GM19452 (cell line): ENCODE data around the gene PSMB9.
"Not testable (repeated sequence)": the region's sequence is repeated elsewhere in the genome, so short reads cannot be mapped to it uniquely, and the experiment has no call there.

ENCODE experiments used
- ATAC-seq: cut with Tn5 transposase; IDR thresholded peaks from one replicate; pipeline ENCODE4 v1.9.1; 2021; ENCODE audit not compliant: unreplicated experiment

PSMB9 gene

GRCh38 chr6:32858194-32858593 lies 4.2 kb downstream of the PSMB9 start:
- no peak for ATAC-seq

DNA sequence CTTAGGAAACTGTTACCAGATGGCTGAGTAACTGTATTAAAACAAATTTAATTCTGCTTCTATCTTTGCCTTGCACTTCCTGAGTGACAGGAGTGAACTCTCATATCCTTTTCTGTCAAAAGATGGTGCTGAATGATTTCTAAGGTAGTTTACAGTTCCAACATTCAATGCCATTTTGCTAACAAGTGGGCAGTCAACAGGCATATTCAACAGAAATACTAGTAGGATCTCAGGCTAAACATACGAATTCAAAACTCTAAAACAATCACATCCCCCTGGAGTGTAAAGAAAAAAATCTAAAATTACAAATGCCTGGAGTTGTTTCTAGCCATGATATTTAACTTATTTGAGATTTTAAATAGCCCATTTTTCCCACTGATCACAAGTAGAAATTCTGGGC lies 6.7 kb downstream of the PSMB9 start:
- ATAC-seq: no peak

- ATAC-seq: no peak
Measured at GRCh38 chr6:32862725-32863124, 8.7 kb downstream of the PSMB9 start.

DNA sequence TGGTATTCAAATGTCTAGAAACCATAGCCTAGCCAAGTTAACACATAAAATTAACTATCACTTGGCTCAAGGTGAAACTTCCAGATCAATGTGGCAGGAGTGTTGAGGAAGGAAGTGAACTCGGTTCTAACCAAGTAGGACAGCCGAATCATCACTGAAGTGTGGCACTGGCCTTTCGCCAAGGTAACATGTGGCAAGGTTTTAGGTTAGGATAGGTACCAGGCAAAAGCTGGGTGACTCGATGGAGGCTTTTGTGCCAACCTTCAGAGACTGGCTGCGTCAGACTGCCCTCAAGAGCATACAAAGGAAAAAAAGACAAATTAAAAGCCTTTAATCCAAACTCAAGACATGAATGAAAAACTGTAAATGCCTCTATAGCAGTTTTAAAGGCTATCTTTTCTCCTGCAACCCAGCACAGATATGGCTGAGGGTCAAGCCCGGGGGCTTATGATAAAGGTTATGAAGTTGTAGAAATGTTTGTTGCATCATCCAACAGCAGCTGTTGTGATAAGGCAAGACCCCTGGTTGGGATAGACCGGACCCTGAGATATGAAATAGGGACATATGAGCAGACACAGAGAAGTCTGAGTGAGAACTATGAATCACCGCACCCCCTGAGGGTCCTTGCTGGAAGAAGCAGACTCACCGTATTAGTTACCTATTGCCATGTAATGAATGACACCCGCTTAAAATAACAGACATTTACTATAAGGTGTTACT lies 11.9 kb downstream of the PSMB9 start:
- no peak for ATAC-seq

DNA sequence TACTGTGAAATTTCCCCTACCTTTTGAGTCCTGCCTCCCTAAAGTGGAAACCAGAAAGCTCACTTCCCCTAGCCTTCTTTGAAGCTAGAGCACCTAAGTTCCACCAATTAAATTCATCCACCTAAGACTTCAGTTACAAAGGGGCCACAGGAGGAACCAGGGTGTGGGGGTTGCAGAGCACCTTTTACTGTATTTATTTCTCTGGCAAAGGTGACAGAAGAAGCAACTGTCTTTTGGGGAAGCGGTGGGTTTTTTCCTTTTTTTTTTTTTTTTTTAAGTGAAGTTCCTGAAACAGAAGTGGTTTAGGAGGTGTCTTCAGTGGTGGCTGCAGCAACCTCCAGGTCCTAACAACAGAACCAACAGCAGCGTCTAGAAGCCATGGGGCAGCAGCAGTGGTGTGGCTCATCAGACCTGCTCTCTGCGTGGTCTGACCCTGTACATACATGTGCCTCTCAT lies 13.1 kb downstream of the PSMB9 start:
- ATAC-seq: no peak

DNA sequence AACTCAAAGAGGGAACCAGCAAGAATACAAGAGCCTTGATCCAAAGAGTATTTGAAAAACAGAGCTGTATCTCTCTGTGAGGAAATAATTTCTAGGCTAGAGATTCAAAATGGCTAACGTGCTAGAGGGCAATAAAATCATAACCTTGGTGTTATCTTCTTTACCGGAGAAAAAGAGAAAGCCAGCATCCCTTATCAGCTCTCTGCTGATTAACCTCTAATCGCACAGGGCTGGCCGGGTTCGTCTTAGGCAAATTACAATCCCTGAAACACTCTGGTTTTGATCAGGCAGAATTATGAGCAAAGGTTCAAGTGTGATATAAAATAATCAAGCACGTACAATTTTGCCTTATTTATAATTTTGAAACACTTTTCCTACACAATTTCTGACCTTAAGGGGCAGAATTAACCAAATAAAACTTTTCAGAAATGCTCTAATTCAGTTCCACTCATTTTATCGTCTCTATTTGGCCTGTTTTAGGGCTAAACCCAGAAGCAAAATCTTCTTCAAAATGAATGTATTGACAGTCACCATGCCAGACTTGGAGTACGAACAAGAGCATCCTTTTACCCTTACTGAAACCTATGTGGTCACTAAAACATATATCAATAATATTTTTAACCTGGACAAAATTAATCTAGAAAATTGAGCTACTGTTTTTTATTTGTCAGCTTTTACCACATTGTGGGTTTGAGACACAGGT lies 13.7 kb downstream of the PSMB9 start:
- ATAC-seq: no peak

GRCh38 chr6:32868257-32868788 lies 14.3 kb downstream of the PSMB9 start:
- no peak for ATAC-seq

DNA sequence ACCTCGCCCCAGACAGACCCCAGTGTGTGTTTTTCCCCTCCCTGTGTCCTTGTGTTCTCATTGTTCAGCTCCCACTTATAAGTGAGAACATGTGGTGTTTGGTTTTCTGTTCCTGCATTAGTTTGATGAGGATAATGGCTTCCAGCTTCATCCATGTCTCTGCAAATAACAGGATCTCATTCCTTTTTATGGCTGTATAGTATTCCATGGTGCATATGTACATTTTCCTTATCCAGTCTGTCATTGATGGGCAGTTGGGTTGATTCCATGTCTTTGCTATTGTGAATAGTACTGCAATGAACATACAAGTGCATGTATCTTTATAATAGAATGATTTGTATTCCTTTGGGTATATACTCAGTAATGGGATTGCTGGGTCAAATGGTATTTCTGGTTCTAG lies 20.0 kb downstream of the PSMB9 start:
- not testable (repeated sequence) for ATAC-seq

- no peak for ATAC-seq
Measured at GRCh38 chr6:32876603-32877002, 22.6 kb downstream of the PSMB9 start.

DNA sequence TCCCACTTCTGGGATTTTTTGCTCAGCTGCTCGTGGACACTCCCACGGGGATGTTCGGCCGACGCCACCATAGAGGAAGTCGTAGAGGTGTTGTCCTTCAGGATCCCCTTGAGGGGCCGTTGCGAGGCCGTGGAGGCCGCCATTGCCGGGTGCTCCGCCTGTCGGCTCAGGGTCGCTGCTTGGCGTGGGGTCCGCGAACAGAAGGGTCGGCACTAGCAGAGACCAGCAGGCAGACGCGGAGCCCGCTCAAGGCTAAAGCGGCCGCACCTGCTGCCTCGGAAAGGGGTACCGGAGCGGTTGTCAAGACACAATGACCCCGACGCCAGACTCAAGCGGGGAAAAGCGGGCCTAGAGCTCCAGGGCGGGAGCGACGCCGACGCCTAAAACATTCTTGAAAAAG lies 25.7 kb downstream of the PSMB9 start:
- no peak for ATAC-seq

- not testable (repeated sequence) for ATAC-seq
Measured at GRCh38 chr6:32880962-32881361, 27.0 kb downstream of the PSMB9 start.

- ATAC-seq: no peak
Measured at GRCh38 chr6:32882879-32883250, 28.9 kb downstream of the PSMB9 start.

GRCh38 chr6:32883789-32884188 lies 29.8 kb downstream of the PSMB9 start:
- no peak for ATAC-seq

DNA sequence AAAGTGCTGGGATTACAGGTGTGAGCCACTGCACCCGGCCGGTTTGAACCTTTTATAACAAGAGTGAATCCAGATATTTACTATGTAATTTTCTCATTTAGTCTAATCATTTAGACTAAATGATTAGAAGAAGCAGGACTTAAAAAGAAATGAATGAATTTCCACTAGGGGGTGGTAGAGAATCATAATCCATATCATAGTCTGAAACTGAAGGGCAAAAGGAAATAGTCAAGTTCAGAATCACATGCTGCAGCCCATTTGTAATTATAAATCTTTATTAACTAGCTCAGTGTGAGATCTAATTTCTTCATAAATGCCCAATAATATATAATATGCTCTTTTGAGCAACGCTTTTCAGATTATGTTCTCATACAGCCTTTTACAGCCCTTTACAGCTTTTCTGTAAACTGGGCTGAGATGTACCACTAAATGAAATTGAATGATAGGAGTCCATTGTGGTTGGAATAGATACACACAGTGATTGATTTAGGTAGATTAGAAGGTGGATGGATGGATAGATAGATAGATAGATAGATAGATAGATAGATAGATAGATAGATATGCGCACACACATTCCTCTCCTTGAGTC lies 31.8 kb downstream of the PSMB9 start:
- no peak for ATAC-seq

- ATAC-seq: no peak
Measured at GRCh38 chr6:32886681-32887383, 32.8 kb downstream of the PSMB9 start.

DNA sequence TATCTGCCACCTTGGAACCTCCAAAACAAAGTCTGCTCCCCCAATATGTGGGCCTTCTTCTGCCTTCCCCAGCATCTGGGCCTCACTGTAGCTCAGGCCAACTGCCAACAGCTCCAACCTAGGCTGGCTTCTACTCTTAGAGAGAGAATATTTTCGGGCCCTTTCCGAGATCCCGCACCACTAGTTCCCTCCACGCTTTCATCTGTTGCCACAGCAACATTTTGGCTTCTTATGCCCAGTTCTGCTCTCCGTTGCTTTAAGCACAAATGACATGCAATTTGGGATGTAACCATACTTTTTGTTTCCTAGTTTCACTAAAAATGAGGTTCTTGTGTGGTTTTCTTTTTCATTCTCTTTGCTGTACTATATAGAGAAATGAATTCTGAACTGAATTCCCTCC lies 33.6 kb downstream of the PSMB9 start:
- no peak for ATAC-seq

- no peak for ATAC-seq
Measured at GRCh38 chr6:32888576-32888975, 34.6 kb downstream of the PSMB9 start.

DNA sequence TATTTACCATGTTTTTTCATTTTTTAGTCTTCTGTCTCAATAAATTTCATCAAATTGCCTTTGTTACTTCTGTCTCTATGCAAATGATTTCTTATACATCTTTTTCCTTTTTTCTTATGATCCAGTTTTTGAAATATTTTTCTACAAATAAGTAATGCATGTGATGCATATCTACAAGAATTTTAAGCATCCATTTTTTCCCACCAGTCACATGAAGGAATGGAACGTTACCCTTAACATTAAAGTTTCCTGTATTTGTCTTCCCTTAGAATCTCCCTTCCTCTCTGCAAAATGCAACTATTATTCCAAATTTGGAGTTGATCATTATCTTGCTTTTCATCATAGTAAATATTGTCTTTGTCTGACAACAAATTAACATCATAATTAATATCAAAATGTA lies 35.5 kb downstream of the PSMB9 start:
- no peak for ATAC-seq

DNA sequence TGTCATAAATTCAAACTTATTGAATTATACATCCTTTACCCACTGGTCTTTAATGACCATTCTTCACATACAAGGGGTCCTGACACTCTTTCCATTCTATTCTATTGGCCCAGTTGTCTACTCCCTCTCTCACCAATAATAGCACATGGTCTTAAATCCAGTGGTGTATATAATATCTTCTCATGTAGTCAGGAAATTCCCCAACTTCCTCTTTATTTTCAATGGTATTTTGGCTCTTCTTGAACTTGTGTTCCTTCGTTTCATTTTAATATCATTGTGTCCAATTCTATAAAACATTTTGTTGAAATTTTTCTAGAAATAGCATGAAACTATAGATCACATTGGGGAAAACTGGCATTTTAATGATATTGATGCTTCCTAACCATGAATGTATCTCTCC lies 36.8 kb downstream of the PSMB9 start:
- ATAC-seq: no peak

DNA sequence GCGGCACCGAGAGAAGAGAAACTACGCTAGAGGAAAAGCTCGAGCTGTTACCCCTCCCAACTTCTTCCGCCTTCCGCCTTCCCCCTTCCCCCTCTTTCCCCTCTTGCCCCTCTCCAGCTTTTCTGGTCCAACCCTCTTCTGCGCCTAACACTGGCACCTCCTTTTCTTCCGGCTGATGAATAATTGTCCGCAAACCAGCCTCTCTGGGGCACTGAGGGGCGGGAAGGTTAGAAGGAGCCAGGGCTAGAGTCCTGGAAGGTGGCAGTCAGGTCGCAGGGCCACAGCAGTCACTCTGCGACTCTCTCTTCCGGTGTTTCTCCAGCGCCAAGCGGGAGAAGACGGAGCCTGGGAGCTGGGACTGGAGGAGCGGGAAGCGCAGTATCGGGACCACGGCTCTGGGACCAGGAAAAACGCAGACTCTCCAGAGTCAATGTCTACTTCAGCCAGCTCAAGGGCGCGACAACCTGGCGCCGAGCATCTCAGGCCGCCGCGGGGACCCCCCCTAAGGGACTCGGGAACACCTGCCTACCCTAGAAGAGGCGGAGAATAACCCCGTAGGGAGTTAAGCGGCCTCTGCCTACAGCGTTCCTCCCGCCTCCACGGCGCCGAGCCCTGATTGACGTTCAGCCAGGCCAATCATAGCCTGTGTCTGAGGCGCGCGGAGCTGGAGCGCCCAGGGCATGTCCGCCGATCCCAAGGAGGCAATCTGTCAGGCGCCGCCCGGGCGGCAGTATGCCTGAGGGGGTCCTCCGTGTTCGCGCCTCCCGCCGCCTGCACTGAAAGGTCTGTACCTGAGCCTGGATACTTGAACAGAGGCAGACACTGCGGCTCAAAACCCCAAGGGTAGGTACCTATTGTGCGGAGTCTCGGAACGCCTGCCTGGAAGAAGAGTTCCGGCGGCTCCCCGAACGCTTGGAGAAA lies 40.4 kb downstream of the PSMB9 start:
- ATAC-seq: peak; percentile 95
